H1 (cell line): ENCODE data around the gene NEDD8. TPM values are rescaled to one million over a fixed set of nuclear protein-coding genes. Genes with fewer than 3 reads are reported as not detected.

Experiments
- CTCF ChIA-PET: fragments of 300-600 bp; sonication (Branson Sonifier 250); formaldehyde crosslinking; loops from one replicate; lab custom pipeline; 2021; ENCODE audit not compliant: partially characterized antibody; lab: Charles Lee
- POLR2A ChIA-PET: fragments of 300-600 bp; sonication (Branson Sonifier 250); formaldehyde crosslinking; loops from one replicate; lab custom pipeline; 2021; ENCODE audit warnings: inconsistent platforms; ENCODE audit not compliant: partially characterized antibody; lab: Charles Lee
- DNase-seq, 2 experiments: peaks; one replicate each; pipeline versions ENCODE4 v3.0.0 to v3.0.0-alpha.2; 2010 to 2022; ENCODE audit warnings: low spot score in 2 of 2, low read depth in 1 of 2, mixed read lengths in 1 of 2
- FAIRE-seq: peaks from 2 replicates; lab custom pipeline; 2011; peaks lifted over from hg19 to GRCh38; lab: Jason Lieb, UNC
- H2AFZ ChIP-seq: 2 replicates; pipeline ENCODE4 v1.8.1; 2012; ENCODE audit warnings: low read length, inconsistent platforms
- H2AK5ac ChIP-seq: 2 replicates; pipeline ENCODE4 v1.6.1; 2013; ENCODE audit warnings: low read depth, low read length
- H2BK120ac ChIP-seq: replicated peaks from 2 replicates; pipeline ENCODE3; 2013; ENCODE audit warnings: low read depth, low read length, inconsistent platforms
- H2BK12ac ChIP-seq: 2 replicates; pipeline ENCODE4 v1.6.1; 2013; ENCODE audit warnings: low read depth, low read length
- H2BK15ac ChIP-seq: 2 replicates; pipeline ENCODE4 v1.6.1; 2013; ENCODE audit warnings: low read length
- H2BK20ac ChIP-seq: 2 replicates; pipeline ENCODE4 v1.6.1; 2013; ENCODE audit warnings: low read length
- H2BK5ac ChIP-seq: 2 replicates; pipeline ENCODE4 v1.6.1; 2013; ENCODE audit warnings: low read depth, low read length
- H3K14ac ChIP-seq: 2 replicates; pipeline ENCODE4 v1.6.1; 2013; ENCODE audit warnings: inconsistent platforms; ENCODE audit not compliant: insufficient read length
- H3K18ac ChIP-seq: 2 replicates; pipeline ENCODE4 v1.6.1; 2013; ENCODE audit warnings: low read length; ENCODE audit errors: extremely low read depth
- H3K23ac ChIP-seq: 2 replicates; pipeline ENCODE4 v1.6.1; 2013; ENCODE audit warnings: inconsistent platforms; ENCODE audit not compliant: insufficient read length
- H3K23me2 ChIP-seq: 2 replicates; pipeline ENCODE4 v1.6.1; 2013; ENCODE audit warnings: low read depth, low read length
- H3K27ac ChIP-seq: 2 replicates; pipeline ENCODE4 v1.6.1; 2011; ENCODE audit warnings: low read depth, low read length, inconsistent platforms
- H3K27me3 ChIP-seq, 4 experiments: replicated peaks in 1 of 4; 1 replicate in 1 of 4; 2 replicates in 3 of 4; pipeline versions ENCODE4 v1.6.1 to v1.8.1; 2011 to 2013; ENCODE audit warnings: low read length in 3 of 4, mild to moderate bottlenecking in 3 of 4, inconsistent platforms in 2 of 4, mixed read lengths in 2 of 4, moderate library complexity in 1 of 4; ENCODE audit not compliant: control insufficient read depth in 3 of 4, insufficient read depth in 3 of 4; ENCODE audit errors: extremely low read depth in 1 of 4
- H3K36me3 ChIP-seq, 4 experiments: 2 replicates each; pipeline versions ENCODE4 v1.6.1 to v1.8.1; 2011 to 2013; ENCODE audit warnings: mild to moderate bottlenecking in 4 of 4, low read length in 3 of 4, moderate library complexity in 2 of 4, control low read depth in 1 of 4, inconsistent platforms in 1 of 4; ENCODE audit not compliant: insufficient read depth in 4 of 4, control insufficient read depth in 2 of 4
- H3K4ac ChIP-seq: replicated peaks from 2 replicates; pipeline ENCODE3; 2013; ENCODE audit warnings: low read length, low read depth, mixed read lengths, inconsistent platforms; ENCODE audit not compliant: insufficient read length
- H3K4me1 ChIP-seq, 4 experiments: replicated peaks in 1 of 4; 1 replicate in 1 of 4; 2 replicates in 3 of 4; pipeline versions ENCODE4 v1.6.1 to v1.8.1; 2011 to 2013; ENCODE audit warnings: low read length in 3 of 4, inconsistent platforms in 2 of 4, mixed read lengths in 1 of 4; ENCODE audit not compliant: insufficient read depth in 4 of 4, control insufficient read depth in 3 of 4
- H3K4me2 ChIP-seq, 2 experiments: 2 replicates each; pipeline versions ENCODE4 v1.6.1 to v1.8.1; 2011 to 2013; ENCODE audit warnings: low read depth in 2 of 2, low read length in 2 of 2, control low read depth in 1 of 2, inconsistent platforms in 1 of 2, mild to moderate bottlenecking in 1 of 2; ENCODE audit not compliant: insufficient read depth in 1 of 2
- H3K4me3 ChIP-seq, 4 experiments: fragments of 200-600, 300-600 bp in 1 of 4; sonication (generic), shearing (Covaris generic), sonication (Bioruptor Twin) in 1 of 4; 2 replicates each; pipeline versions ENCODE4 v1.5.1 to v1.8.1; 2011 to 2016; ENCODE audit warnings: low read length in 4 of 4, low read depth in 3 of 4, control low read depth in 2 of 4, inconsistent platforms in 2 of 4, mild to moderate bottlenecking in 2 of 4, mixed read lengths in 1 of 4, moderate library complexity in 1 of 4; ENCODE audit not compliant: insufficient read depth in 2 of 4; ENCODE audit errors: extremely low read depth in 1 of 4
- H3K56ac ChIP-seq: replicated peaks from 2 replicates; pipeline ENCODE3; 2013; ENCODE audit warnings: low read depth, mild to moderate bottlenecking, mixed read lengths, low read length, inconsistent platforms; ENCODE audit not compliant: insufficient read length
- H3K79me1 ChIP-seq: 2 replicates; pipeline ENCODE4 v1.6.1; 2013; ENCODE audit warnings: low read depth, low read length, control low read depth
- H3K79me2 ChIP-seq, 2 experiments: 2 replicates each; pipeline versions ENCODE4 v1.6.1 to v1.8.1; 2012 to 2013; ENCODE audit warnings: low read length in 2 of 2, mild to moderate bottlenecking in 2 of 2, inconsistent platforms in 1 of 2; ENCODE audit not compliant: insufficient read depth in 2 of 2, control insufficient read depth in 1 of 2
- H3K9ac ChIP-seq, 4 experiments: replicated peaks in 1 of 4; 1 replicate in 1 of 4; 2 replicates in 3 of 4; pipeline versions ENCODE4 v1.6.1 to v1.8.1; 2011 to 2013; ENCODE audit warnings: low read depth in 3 of 4, low read length in 3 of 4, control low read depth in 2 of 4, mild to moderate bottlenecking in 2 of 4, moderate library complexity in 2 of 4, inconsistent platforms in 1 of 4; ENCODE audit errors: extremely low read depth in 1 of 4
- H3K9me3 ChIP-seq, 2 experiments: 2 replicates each; pipeline versions ENCODE4 v1.6.1 to v1.8.1; 2012 to 2013; ENCODE audit warnings: mild to moderate bottlenecking in 2 of 2, moderate library complexity in 2 of 2, control low read depth in 1 of 2, inconsistent platforms in 1 of 2, low read depth in 1 of 2, low read length in 1 of 2, mixed read lengths in 1 of 2; ENCODE audit not compliant: insufficient read depth in 2 of 2
- H4K20me1 ChIP-seq, 2 experiments: replicated peaks in 1 of 2; 2 replicates each; pipeline versions ENCODE3 to v1.8.1; 2011 to 2013; ENCODE audit warnings: inconsistent platforms in 2 of 2, low read length in 2 of 2, mild to moderate bottlenecking in 1 of 2; ENCODE audit not compliant: insufficient read depth in 2 of 2, control insufficient read depth in 1 of 2
- H4K5ac ChIP-seq: 2 replicates; pipeline ENCODE4 v1.6.1; 2013; ENCODE audit warnings: low read length, low read depth, mixed read lengths, inconsistent platforms; ENCODE audit not compliant: insufficient read length
- H4K8ac ChIP-seq: 2 replicates; pipeline ENCODE4 v1.8.0; 2013; ENCODE audit warnings: mild to moderate bottlenecking, moderate library complexity, low read length, inconsistent platforms; ENCODE audit not compliant: insufficient read depth; ENCODE audit errors: extremely low read depth
- H4K91ac ChIP-seq: replicated peaks from 2 replicates; pipeline ENCODE3; 2013; ENCODE audit warnings: low read length, mixed read lengths, inconsistent platforms; ENCODE audit not compliant: insufficient read length
- BCL11A ChIP-seq, 2 experiments: IDR thresholded peaks; one replicate each; pipeline ENCODE4 v1.6.1; 2011; ENCODE audit warnings: low read depth in 2 of 2, low read length in 2 of 2, mild to moderate bottlenecking in 2 of 2
- CTBP2 ChIP-seq: IDR thresholded peaks from 2 replicates; pipeline ENCODE4 v1.7.0; 2011; ENCODE audit warnings: borderline replicate concordance, mild to moderate bottlenecking, moderate library complexity, mixed read lengths, low read length; ENCODE audit not compliant: insufficient read depth, insufficient read length
- POLR2AphosphoS5 ChIP-seq: IDR thresholded peaks from 2 replicates; pipeline ENCODE4 v1.6.1; 2011; ENCODE audit warnings: low read depth, low read length
- RFX5 ChIP-seq: IDR thresholded peaks from 2 replicates; pipeline ENCODE4 v1.6.1; 2011; ENCODE audit warnings: low read depth, low read length, improper control_type of control experiment, borderline replicate concordance
- SIN3A ChIP-seq, 2 experiments: IDR thresholded peaks in 1 of 2; conservative IDR thresholded peaks in 1 of 2; 2 replicates each; pipeline ENCODE4 v1.6.1; 2011 to 2012; ENCODE audit warnings: low read length in 2 of 2, improper control_type of control experiment in 1 of 2, low read depth in 1 of 2, mild to moderate bottlenecking in 1 of 2
- TEAD4 ChIP-seq: IDR thresholded peaks from 2 replicates; pipeline ENCODE4 v1.6.1; 2012; ENCODE audit warnings: low read depth, low read length, inconsistent platforms, mixed read lengths
- WGBS, 2 experiments: shearing (Covaris generic) in 1 of 2; methylation state at CpG; one replicate each; pipeline versions ENCODE4 v1.1.6 to v1.1.7; 2013 to 2015; ENCODE audit warnings: low lambda C conversion rate in 2 of 2, mixed read lengths in 2 of 2, inconsistent platforms in 1 of 2, low coverage in 1 of 2, missing lambda C conversion rate in 1 of 2; ENCODE audit not compliant: insufficient replicate concordance in 2 of 2, insufficient coverage in 1 of 2, insufficient read length in 1 of 2; ENCODE audit errors: extremely low coverage in 1 of 2, missing lambda C conversion rate in 1 of 2; 5-methylcytosine and 5-hydroxymethylcytosine counted together
- polyA plus RNA-seq, 7 experiments: library from polyadenylated mRNA; depleted of rRNA in 3 of 7; stranded (reverse) in 5 of 7; unstranded in 2 of 7; fragments of >200 nt in 5 of 7; fragments of 200-250 nt in 2 of 7; gene quantifications; 1 replicate in 5 of 7; 2 replicates in 1 of 7; 4 replicates in 1 of 7; pipeline versions ENCODE4 v1.2.1 to v1.2.3, GENCODE V29; 2011 to 2013; ENCODE audit warnings: missing spikeins in 2 of 7, mixed read lengths in 2 of 7
- total RNA-seq: library from RNA; stranded (reverse); fragmentation: NEBNext Ultra II Directional; extraction: Animal tissue kit (Norgen Biotek cat#: 25700); gene quantifications from 2 replicates; pipeline ENCODE4 v1.2.1, GENCODE V29; 2021
- TF ChIP-seq, protein P1 (sequence below), 3 experiments: IDR thresholded peaks; 1 replicate in 2 of 3; 2 replicates in 1 of 3; pipeline versions ENCODE4 v1.5.1 to v1.6.1; 2011; ENCODE audit warnings: low read length in 3 of 3, mild to moderate bottlenecking in 3 of 3, inconsistent platforms in 2 of 3, low read depth in 1 of 3, moderate library complexity in 1 of 3; ENCODE audit not compliant: insufficient read depth in 1 of 3; ENCODE audit errors: control extremely low read depth in 1 of 3

NEDD8 gene
- total and polyA plus RNA-seq, 2 of the 8 experiments (the other 6 are each of a cell fraction or from before 2014, with no cell fraction given) = 253 to 317 TPM

DNA sequence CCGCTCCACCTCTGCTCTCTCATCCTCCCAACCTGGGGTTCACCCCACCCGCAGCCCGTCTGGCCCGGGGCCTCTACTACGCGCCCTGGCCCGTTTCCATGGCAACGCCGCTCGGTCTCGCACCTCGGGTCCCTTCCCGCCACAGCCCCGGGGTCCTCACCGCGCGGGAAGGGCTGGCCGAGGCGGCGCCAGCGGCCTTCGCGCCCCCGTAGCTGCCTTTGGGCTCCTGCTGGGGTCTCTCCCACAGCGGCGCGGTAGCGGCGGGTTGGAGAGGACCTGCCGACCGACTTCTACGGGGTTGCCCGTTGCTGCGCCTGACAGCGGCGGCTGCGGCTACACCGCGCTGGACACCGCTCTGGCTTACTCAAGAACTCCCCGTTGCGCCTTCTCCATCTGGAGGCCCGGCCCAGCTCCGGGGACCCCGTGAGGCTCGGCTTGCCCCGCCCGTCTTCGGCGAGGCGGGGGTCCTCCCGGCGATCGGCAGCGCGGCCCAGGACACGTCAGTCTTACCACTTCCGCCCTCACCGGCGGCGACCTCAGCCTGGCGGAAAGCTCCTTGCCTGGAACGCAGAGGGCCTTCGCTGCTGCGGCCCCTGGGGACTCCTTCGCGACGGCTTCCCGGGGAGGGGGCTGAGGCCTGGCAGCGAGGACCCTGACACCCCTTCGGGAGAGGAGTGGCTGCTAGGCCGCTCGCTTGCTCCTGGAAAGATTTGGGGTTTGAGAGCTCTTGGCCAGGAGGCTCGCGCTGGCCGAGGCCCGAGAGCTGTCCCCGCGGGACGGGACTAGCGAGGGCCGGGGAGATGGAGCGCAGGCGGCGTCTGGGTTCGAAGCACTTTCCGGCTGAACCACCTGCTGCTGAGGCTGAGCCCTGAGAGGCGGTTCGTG is 36.7 kb downstream of the NEDD8 start, which contains the start of gene TM9SF1:
Gene TM9SF1 (minus strand): TSS at position 256 of the 885 bp plus-strand sequence. CDS start 422 bp downstream, outside the sequence.
- no peak for FAIRE-seq
- Histone ChIP-seq H2BK5ac (peak within 1 kb of the TSS; percentile 91), H3K27me3 (no peaks in the 10 kb centered on the region), H4K5ac (peak within 1 kb of the TSS; percentile 73), H3K9me3 (no peaks in the 10 kb centered on the region; a peak in 1 of 4 replicates), H2AK5ac (no peak within 1 kb of the TSS), H3K4me2 (peak within 1 kb of the TSS; percentile 79 to 94), H3K23me2 (peaks cover 5% of the 10 kb centered on the region; the same call in 1 of the 2 replicates), H4K8ac (peak within 1 kb of the TSS; percentile 99), H3K4me3 (peak within 1 kb of the TSS; percentile 65 to 88 (median 84)), H2BK120ac (no peak within 1 kb of the TSS), H3K56ac (peak within 1 kb of the TSS; percentile 90), H2BK20ac (no peak within 1 kb of the TSS), H3K79me2 (peaks cover 0 to 3% of the 10 kb centered on the region in 2 experiments; a peak in 2 of 4 replicates), H3K4ac (peak within 1 kb of the TSS; percentile 92), H2BK15ac (no peak within 1 kb of the TSS), H4K91ac (peak within 1 kb of the TSS; percentile 93), H3K23ac (no peak within 1 kb of the TSS), H3K14ac (no peak within 1 kb of the TSS), H2BK12ac (peak within 1 kb of the TSS; percentile 52; the same call in 1 of the 2 replicates), H3K27ac (peak within 1 kb of the TSS; percentile 95), H3K18ac (peak within 1 kb of the TSS; percentile 93), H3K4me1 (peaks cover 0 to 9% (median 3%) of the 10 kb centered on the region in 4 experiments; a peak in 3 of 7 replicates), H3K9ac (peak within 1 kb of the TSS; percentile 78 to 97 (median 87)), H3K79me1 (peaks cover 3% of the 10 kb centered on the region; the same call in 1 of the 2 replicates), H4K20me1 (no peaks in the 10 kb centered on the region), H3K36me3 (peaks cover 4 to 6% (median 5%) of the 10 kb centered on the region in 4 experiments; a peak in 5 of 8 replicates), H2AFZ (peak within 1 kb of the TSS; percentile 60; the same call in 1 of the 2 replicates)
- 1% methylated on average over 86 of the region's 89 CpGs; no CpG with 5 or more reads in 1 of the 2 experiments for WGBS, 2 experiments
- CTCF ChIA-PET = interaction anchor here (0.9 to 2.1 kb wide), 6 partner anchors 20 to 201 kb away, joined by 3 to 7 read pairs (median 4); partner anchors contain the start of genes MDP1 and TINF2
- POLR2A ChIA-PET = interaction anchor here (0.6 to 4.7 kb wide), 31 partner anchors 9 to 640 kb away, joined by 3 to 119 read pairs (median 4); partner anchors contain the start of genes AP1G2, CHMP4A, EMC9 and GMPR2
- peak; percentile 83 to 93 for DNase-seq
- TF ChIP-seq RFX5 = no peak
- TF ChIP-seq TEAD4 = 0 out of 2 replicates have a peak, but pooled peaks have one; percentile 4
- peak; percentile 56 to 62; a peak in 2 of 4 replicates for TF ChIP-seq SIN3A (conservative IDR thresholded peaks at IDR 0.05 in 1 of 2, IDR thresholded peaks at IDR 0.05 in 1 of 2; ENCODE audit: low read depth in 1 of 2, low read length in 2 of 2)
- TF ChIP-seq, protein P1, sequence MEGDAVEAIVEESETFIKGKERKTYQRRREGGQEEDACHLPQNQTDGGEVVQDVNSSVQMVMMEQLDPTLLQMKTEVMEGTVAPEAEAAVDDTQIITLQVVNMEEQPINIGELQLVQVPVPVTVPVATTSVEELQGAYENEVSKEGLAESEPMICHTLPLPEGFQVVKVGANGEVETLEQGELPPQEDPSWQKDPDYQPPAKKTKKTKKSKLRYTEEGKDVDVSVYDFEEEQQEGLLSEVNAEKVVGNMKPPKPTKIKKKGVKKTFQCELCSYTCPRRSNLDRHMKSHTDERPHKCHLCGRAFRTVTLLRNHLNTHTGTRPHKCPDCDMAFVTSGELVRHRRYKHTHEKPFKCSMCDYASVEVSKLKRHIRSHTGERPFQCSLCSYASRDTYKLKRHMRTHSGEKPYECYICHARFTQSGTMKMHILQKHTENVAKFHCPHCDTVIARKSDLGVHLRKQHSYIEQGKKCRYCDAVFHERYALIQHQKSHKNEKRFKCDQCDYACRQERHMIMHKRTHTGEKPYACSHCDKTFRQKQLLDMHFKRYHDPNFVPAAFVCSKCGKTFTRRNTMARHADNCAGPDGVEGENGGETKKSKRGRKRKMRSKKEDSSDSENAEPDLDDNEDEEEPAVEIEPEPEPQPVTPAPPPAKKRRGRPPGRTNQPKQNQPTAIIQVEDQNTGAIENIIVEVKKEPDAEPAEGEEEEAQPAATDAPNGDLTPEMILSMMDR (IDR thresholded peaks at IDR 0.05; ENCODE audit: control extremely low read depth in 1 of 3, insufficient read depth in 1 of 3, low read depth in 1 of 3, low read length in 3 of 3) = peak in 1 of 3 experiments; percentile 8; a peak in 1 of 4 replicates
- no peak for TF ChIP-seq BCL11A (IDR thresholded peaks at IDR 0.05; ENCODE audit: low read depth in 2 of 2, low read length in 2 of 2)
- no peak for TF ChIP-seq CTBP2
- peak; percentile 75 for TF ChIP-seq POLR2AphosphoS5
